DLD1 (cell line): Measurements from ENCODE around the gene FRMD4A.
"Not testable (repeated sequence)": the region's sequence is repeated elsewhere in the genome, so short reads cannot be mapped to it uniquely, and the experiment has no call there.

Experiments used
- in situ Hi-C: cut with HindIII; loops from 2 replicates; pipeline ENCODE4 v1.10.0; 2017; ENCODE audit warnings: low sequenced_read_pairs

Gene FRMD4A

DNA sequence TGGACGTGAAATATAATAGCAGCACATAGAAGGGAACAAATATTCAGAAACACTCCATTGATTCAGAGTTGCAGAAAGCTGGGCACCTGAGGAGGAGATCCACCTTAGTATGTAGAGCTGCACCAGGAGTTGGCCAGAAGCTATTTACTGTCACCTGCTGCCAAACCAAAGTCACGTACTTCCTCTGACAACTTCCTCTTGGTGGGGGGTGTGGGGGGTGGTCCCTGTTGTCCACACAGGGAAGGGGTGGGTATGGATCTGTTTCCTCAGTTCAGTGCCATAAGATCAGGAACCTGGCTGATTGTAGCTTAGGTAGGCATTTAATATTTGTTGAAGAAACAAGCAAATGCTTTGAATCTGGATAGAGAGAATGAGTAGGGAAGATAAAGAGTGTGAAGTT, 264.6 kb downstream of the FRMD4A start:
- in situ Hi-C loops: no loop called here

- in situ Hi-C loops: no loop called here
Measured at GRCh38 chr10:14063531-14064285, 267.0 kb downstream of the FRMD4A start.

DNA sequence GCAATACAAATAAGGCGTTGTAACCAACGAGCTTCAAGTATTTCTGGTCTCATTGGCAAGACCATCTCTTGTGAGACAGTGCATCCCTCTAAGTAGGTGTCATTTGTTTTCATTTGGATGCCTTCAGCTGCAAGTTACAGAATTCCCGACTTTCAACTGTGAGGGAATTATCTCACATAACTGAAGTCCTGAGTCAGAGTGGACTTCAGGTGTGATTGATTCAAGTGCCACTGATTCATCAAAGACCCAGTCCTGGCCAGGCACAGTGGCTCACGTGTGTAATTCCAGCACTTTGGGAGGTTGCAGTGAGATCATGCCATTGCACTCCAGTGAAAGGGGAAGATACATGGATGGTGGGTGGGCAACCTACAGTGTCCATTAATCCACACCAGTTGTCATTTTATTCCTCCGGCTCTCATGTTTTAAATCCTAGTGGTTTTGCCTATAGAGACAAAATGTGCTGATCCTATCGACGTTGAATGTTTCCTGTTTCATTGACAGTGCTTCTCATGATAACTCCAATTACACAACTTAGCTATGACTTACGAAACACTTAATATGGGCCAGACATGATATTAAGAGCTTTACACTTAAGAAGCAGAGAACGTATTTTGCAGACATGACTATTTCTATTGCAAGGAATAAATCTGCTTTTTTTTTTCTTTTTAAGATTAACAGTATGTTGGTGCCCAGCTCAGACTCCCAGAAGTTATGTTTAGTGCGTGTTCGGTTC, 268.0 kb downstream of the FRMD4A start:
- in situ Hi-C loops: no loop called here

- in situ Hi-C loops: no loop called here
Measured at GRCh38 chr10:14060320-14061070, 270.2 kb downstream of the FRMD4A start.

GRCh38 chr10:14056610-14057332, 274.0 kb downstream of the FRMD4A start:
- in situ Hi-C loops: no loop called here

DNA sequence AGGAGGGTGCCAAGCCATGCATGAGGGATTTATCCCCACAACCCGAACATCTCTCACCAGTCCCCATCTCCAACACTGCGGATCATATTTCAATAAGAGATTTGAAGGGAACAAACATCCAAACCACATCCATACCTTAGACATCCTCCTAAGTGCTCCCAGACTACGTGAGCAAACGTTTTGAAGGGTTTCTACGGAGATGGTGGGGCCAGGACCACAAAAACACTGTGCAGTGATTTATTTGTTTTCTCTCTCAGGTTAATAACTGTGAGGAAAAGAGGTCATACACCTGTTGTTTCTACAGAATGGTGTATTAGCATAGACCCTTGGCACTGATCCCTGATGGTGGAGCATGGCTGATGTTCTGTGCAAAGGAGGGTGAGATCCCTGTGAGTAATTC, 277.8 kb downstream of the FRMD4A start:
- in situ Hi-C loops: no loop called here

DNA sequence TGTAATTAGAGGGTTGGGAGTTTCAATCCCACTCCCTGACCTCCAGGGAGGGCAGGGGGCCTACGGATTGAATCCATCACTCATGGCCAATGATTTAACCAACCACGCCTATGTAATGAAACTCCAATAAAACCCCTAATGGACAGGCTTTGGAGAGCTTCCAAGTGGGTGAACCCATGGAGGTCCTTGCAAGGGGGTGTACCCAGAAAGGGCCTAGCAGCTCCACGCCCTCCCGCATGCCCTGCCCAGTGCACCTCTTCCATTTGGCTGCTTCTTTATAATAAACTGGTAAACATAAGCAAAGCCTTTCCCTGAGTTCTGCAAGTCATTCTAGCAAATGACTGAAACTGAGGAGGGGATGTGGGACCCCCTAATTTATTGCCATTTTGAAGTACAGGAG, 280.1 kb downstream of the FRMD4A start:
- in situ Hi-C loops: no loop called here

- in situ Hi-C loops: no loop called here
Measured at GRCh38 chr10:14048930-14049613, 281.7 kb downstream of the FRMD4A start.

DNA sequence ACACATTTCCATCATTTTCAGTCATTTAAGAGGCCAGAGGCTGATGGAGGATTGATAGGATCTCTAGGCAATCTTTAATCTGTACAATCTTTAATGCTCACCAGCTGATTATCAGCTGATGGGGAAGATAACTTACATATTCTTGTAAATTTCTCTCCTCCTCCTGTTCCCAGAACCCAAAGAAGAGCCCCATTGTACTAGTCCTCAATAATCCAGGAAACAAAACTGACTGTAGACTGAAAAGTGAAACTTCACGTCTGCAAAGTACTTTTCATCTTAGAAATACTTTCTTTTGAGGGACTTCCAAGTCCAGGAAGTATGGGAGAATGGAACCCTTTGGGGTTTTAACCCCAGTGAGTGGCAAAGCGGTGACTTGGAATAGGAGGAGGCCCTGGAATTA, 283.3 kb downstream of the FRMD4A start:
- in situ Hi-C loops: no loop called here

DNA sequence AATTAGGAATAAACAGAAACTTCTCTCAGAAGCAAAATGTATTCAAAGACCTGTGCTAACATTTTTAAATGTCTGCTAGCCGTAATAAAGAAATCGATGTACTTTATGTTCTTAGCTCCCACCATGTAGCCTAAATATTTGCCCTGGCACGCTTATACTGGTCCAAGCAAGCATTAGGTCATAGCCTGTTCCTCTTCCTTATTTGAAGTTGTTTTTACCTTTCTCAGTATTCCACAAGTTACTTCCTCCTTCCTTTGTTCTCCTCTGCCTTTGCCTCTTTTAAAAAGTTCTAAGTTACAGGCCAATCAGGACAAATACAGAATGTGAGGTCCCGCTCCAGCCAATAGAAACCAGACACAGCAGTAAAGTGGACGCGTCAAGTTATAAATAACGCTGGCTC, 288.7 kb downstream of the FRMD4A start:
- in situ Hi-C loops: not testable (repeated sequence)

GRCh38 chr10:14040787-14041631, 289.7 kb downstream of the FRMD4A start:
- in situ Hi-C loops: no loop called here

- in situ Hi-C loops: no loop called here
Measured at GRCh38 chr10:14039968-14040668, 290.6 kb downstream of the FRMD4A start.

DNA sequence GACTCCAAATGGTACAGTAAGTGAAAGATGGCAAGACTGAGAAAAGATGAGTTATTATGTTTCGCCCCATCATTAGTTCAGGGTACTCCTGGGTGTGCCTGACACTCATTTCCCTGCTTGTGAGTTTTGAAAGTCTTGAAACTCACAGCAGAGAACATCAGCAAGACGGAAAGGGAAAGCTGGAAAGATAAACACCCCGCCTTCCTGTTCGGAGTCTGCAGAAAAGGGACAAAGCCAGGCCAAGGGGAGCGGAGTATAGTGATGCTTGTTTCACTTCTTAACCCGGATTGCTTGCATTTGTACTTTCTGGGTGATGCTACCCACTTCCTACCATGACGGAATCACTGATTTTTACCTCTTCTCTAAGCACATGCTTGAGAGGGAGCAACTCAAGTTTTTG, 294.5 kb downstream of the FRMD4A start:
- in situ Hi-C loops: no loop called here

GRCh38 chr10:14035506-14035905, 295.2 kb downstream of the FRMD4A start:
- in situ Hi-C loops: no loop called here

GRCh38 chr10:14032406-14032998, 298.2 kb downstream of the FRMD4A start:
- in situ Hi-C loops: no loop called here

DNA sequence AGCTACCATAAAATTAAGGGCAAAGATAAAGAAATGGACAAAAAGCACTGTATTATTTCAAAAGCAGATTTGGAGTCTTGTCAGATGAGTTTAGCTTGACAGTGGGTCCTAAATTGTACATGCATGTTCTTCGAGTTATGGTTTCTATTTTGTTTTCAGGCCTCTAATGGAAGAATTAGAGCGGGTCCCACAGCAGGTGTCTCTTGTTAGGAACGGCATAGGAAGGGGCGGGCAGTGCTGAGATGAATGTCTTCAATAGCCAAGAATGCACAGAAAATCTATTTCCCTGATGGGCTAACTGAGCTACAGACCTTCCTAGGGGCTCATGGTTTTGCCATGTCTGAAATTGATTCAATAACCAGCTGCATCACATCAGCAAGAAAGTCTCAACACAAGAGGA, 304.4 kb downstream of the FRMD4A start:
- in situ Hi-C loops: no loop called here

DNA sequence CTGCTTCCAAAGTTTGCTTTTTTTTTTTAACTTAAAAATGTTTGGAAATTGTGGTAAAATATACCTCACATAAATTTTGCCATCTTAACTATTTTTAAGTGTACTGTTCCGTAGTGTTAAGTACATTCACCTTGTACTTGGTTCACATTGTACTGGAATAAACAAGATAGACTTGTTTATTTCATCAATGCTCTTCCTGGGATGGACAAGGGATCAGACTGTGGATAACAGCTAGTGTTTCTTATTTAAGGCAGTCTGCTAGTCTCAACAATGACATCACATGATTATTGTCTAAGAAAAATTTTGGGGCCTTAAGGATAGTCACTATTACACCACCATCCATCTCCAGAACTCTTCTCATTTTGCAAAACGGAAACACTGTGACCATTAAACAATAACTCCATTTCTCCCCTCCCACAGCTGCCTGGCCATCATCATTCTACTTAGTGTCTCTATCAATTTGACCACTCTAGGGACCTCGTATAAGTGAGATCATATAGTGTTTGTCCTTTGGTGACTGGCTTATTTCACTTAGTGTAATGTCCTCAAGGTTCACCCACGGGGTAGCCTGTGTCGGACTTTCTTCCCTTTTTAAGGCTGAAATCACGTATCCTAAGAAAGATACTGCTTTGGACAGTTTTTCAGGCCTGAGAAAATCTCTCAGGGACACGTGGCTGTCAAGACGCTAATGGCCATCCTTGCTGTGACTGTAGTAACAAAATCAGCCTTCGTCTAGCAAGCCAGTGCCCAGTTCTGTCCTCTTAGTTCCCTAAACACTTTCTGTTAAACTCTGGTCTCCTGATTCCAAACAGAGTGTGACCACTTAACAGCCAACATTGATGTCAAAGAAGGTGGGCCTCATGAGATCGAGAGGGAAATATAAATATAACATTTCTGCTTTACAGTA, 305.2 kb downstream of the FRMD4A start:
- in situ Hi-C loops: no loop called here
